Right lobe of liver (tissue), 6 donors: ENCODE measurements around the gene MYOM3. TPM values are rescaled to one million over a fixed set of nuclear protein-coding genes. Genes with fewer than 3 reads are reported as not detected.
"Not testable (repeated sequence)": the region's sequence is repeated elsewhere in the genome, so short reads cannot be mapped to it uniquely, and the experiment has no call there.

Experiments used
- ATAC-seq, 4 donors: fragments of 200-7000 bp; cut with Tn5 transposase; one replicate each; pipeline ENCODE4 v1.9.1; 2020; ENCODE audit warnings: mild to moderate bottlenecking in 4 of 4, moderate library complexity in 4 of 4
- DNase-seq, 3 donors: peaks; one replicate each; pipeline ENCODE4 v3.0.0-alpha.2; 2020
- H3K27ac ChIP-seq, 3 donors: fragments of 200-600 bp; one replicate each; pipeline ENCODE4 v1.8.0; 2022
- H3K27me3 ChIP-seq, 2 donors: fragments of 200-600 bp; one replicate each; pipeline ENCODE4 v1.8.0; 2022
- H3K36me3 ChIP-seq, 4 donors: fragments of 200-600 bp; sonication (generic) in 1 of 4; one replicate each; pipeline versions ENCODE4 v1.5.1 to v1.8.0; 2017 to 2022; ENCODE audit warnings: control low read depth in 1 of 4
- H3K4me1 ChIP-seq, 4 donors: fragments of 200-600 bp; sonication (generic) in 1 of 4; one replicate each; pipeline versions ENCODE4 v1.5.1 to v1.8.0; 2017 to 2022; ENCODE audit warnings: control low read depth in 1 of 4
- H3K4me3 ChIP-seq, 3 donors: fragments of 200-600 bp; one replicate each; pipeline ENCODE4 v1.8.0; 2022
- H3K9me3 ChIP-seq, 4 donors: fragments of 200-600 bp; sonication (generic) in 1 of 4; one replicate each; pipeline versions ENCODE4 v1.5.1 to v1.8.0; 2017 to 2022; ENCODE audit warnings: control low read depth in 1 of 4
- POLR2A ChIP-seq: fragments of 450-650 bp; IDR thresholded peaks from one replicate; pipeline ENCODE4 v1.6.1; 2017; ENCODE audit warnings: antibody characterized with exemption, mild to moderate bottlenecking
- WGBS: methylation state at CpG from one replicate; pipeline ENCODE4 v1.1.6; 2018; ENCODE audit warnings: low coverage, low lambda C conversion rate; ENCODE audit not compliant: insufficient coverage; ENCODE audit errors: missing lambda C conversion rate; 5-methylcytosine and 5-hydroxymethylcytosine counted together
- intact Hi-C, 2 donors: fragments of 100-400 bp; cut with DNase I; formaldehyde crosslinking; loops; one replicate each; pipeline versions ENCODE4 v1.11.2 to v1.14.1; 2022
- total RNA-seq, 6 experiments: library from RNA; depleted of rRNA in 2 of 6; stranded (reverse); fragments of >200 nt in 2 of 6; fragmentation: NEBNext Ultra II Directional in 3 of 6; extraction: Animal tissue kit (Norgen Biotek cat#: 25700) in 3 of 6; gene quantifications; one replicate each; pipeline versions ENCODE4 v1.1.0 to v1.2.4, GENCODE V29; 2016 to 2023
- TF ChIP-seq, protein P1 (sequence below), 4 donors: fragments of 200-600 bp in 3 of 4; fragments of 450-650 bp in 1 of 4; IDR thresholded peaks; one replicate each; pipeline versions ENCODE4 v1.5.1 to v1.8.0; 2016 to 2022; ENCODE audit warnings: antibody characterized with exemption in 4 of 4, mild to moderate bottlenecking in 2 of 4
- donor health status: DM: no; HTN: yes; CAD: no.
- donor health status: DM: no; HTN: no; CAD: no.
- donor health status: DM: no; HTN: no; CAD: no.
- donor health status: DM: no; HTN: yes; CAD: no.
- donor health status: DM: no; HTN: yes; CAD: no.

MYOM3 gene
- total RNA-seq, 6 experiments from 2014 or later, result 0.04 to 0.37 (median 0.13) TPM

DNA sequence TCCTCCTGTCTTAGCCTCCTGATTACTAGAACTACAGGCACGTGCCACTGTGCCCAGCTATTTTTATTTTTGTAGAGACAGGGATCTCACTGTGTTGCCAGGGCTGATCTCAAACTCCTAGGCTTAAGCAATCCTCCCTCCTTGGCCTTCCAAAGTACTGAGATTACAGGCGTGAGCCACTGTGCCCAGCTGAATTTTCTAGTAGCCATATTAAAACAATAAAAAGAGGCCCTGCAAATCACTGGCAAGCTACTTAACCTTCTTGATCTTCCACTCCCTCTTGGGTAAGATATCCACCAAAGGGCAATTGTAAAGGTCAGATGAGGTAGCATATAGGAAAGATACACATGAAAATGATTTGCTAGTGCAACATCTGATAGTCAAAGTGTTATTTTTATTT, 66.2 kb downstream of the MYOM3 start:
- H3K4me3 ChIP-seq, result no peak overlapping the region
- no peaks in the 10 kb centered on the region for H3K4me1 ChIP-seq
- intact Hi-C loops, result no loop called here
- DNase-seq (no peak), ATAC-seq (no peak)
- H3K27ac ChIP-seq, result no peak overlapping the region
- no peaks in the 10 kb centered on the region for H3K27me3 ChIP-seq
- TF ChIP-seq POLR2A, result no peak
- TF ChIP-seq, protein P1, sequence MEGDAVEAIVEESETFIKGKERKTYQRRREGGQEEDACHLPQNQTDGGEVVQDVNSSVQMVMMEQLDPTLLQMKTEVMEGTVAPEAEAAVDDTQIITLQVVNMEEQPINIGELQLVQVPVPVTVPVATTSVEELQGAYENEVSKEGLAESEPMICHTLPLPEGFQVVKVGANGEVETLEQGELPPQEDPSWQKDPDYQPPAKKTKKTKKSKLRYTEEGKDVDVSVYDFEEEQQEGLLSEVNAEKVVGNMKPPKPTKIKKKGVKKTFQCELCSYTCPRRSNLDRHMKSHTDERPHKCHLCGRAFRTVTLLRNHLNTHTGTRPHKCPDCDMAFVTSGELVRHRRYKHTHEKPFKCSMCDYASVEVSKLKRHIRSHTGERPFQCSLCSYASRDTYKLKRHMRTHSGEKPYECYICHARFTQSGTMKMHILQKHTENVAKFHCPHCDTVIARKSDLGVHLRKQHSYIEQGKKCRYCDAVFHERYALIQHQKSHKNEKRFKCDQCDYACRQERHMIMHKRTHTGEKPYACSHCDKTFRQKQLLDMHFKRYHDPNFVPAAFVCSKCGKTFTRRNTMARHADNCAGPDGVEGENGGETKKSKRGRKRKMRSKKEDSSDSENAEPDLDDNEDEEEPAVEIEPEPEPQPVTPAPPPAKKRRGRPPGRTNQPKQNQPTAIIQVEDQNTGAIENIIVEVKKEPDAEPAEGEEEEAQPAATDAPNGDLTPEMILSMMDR (IDR thresholded peaks at IDR 0.05), result no peak
- no peaks in the 10 kb centered on the region for H3K36me3 ChIP-seq
- H3K9me3 ChIP-seq, result no peaks in the 10 kb centered on the region
- WGBS, result 89% methylated on average over 2 of the region's 2 CpGs

DNA sequence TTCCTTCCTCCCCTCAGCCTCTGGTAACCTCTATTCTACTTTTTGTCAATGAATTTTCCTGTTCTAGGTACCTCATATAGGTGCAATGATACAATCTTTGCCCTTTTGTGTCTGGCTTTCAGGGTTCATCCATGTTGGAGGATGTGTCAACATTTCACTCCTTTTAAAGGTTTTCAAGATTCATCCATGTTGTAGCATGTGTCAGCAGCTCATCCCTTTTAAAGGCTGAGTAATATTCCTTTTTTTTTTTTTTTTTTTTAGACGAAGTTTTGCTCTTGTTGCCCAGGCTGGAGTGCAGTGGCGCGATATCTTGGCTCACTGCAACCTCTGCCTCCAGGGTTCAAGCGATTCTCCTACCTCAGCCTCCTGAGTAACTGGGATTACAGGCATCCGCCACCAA, 67.3 kb downstream of the MYOM3 start:
- WGBS, result 38% methylated on average over 1 of the region's 5 CpGs
- not testable (repeated sequence) for ATAC-seq, H3K36me3 ChIP-seq, H3K9me3 ChIP-seq, H3K27me3 ChIP-seq, H3K4me3 ChIP-seq, DNase-seq, H3K27ac ChIP-seq, H3K4me1 ChIP-seq
- intact Hi-C loops, result loop anchor here in 1 of 2 donors (5.0 kb wide), 1 partner anchor 1327 kb away; no protein-coding TSS in a partner anchor

- DNase-seq, result no peak
- TF ChIP-seq, protein P1 (IDR thresholded peaks at IDR 0.05), result no peak
- TF ChIP-seq POLR2A, result no peak
- no peaks in the 10 kb centered on the region for H3K4me1 ChIP-seq
- 57% methylated on average over 1 of the region's 1 CpG for WGBS
- ATAC-seq, result no peak
- no peaks in the 10 kb centered on the region for H3K36me3 ChIP-seq
- intact Hi-C loops, result loop anchor here in 1 of 2 donors (5.0 kb wide), 1 partner anchor 1326 kb away; no protein-coding TSS in a partner anchor
- no peaks in the 10 kb centered on the region for H3K9me3 ChIP-seq
- no peaks in the 10 kb centered on the region for H3K27me3 ChIP-seq
- no peak overlapping the region for H3K27ac ChIP-seq
- no peak overlapping the region for H3K4me3 ChIP-seq
Observed at GRCh38 chr1:24043345-24044032, 68.4 kb downstream of the MYOM3 start.

DNA sequence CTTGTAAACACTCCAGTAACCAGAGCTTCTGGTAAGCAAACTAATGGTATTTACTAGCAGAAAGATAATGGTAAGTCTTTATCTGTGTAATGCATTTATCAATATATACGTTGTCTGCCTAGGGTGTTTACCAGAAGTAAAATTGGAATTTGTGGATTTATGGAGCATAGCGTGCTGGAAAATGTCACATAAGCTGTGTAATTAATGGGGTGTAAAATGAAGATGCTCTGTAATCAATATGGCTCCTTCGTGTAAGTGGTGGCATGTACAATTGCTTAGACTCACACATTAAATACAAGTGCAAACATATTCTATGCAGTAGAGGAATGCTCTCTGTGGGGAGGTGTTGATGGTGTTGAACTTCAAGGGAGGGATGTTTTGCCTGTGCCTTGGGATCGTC, 69.6 kb downstream of the MYOM3 start:
- TF ChIP-seq POLR2A, result no peak
- TF ChIP-seq, protein P1 (IDR thresholded peaks at IDR 0.05), result no peak
- H3K4me1 ChIP-seq, result no peaks in the 10 kb centered on the region
- H3K27me3 ChIP-seq, result no peaks in the 10 kb centered on the region
- H3K27ac ChIP-seq, result no peak overlapping the region
- no peak overlapping the region for H3K4me3 ChIP-seq
- H3K36me3 ChIP-seq, result no peaks in the 10 kb centered on the region
- DNase-seq, result no peak
- H3K9me3 ChIP-seq, result no peaks in the 10 kb centered on the region
- 71% methylated on average over 4 of the region's 4 CpGs for WGBS
- intact Hi-C loops, result loop anchor here in 1 of 2 donors (5.0 kb wide), 1 partner anchor 1325 kb away; no protein-coding TSS in a partner anchor
- ATAC-seq, result no peak

DNA sequence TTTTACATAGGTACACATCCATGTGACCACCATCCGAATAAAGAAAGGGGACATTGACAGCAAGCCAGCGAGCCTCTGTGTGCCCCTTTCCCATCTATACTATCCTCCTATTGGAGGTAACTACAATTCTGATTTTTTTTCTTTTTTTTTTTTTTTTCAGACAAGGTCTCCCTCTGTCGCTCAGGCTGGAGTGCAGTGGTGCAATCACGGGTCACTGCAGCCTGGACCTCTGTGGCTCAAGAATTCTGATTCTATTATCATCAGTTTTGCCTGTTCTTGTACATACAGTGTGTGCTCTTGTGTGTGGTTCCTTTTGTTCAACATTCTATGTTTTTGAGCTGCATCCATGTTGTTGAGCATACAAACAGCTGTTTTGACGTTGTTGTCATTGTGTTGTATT, 75.8 kb downstream of the MYOM3 start:
- Histone ChIP-seq H3K4me1 (no peaks in the 10 kb centered on the region), H3K36me3 (no peaks in the 10 kb centered on the region), H3K9me3 (no peaks in the 10 kb centered on the region), H3K27me3 (no peaks in the 10 kb centered on the region), H3K27ac (no peak overlapping the region), H3K4me3 (no peak overlapping the region)
- intact Hi-C loops, result no loop called here
- 70% methylated on average over 5 of the region's 5 CpGs for WGBS
- DNase-seq (no peak), ATAC-seq (no peak)
- TF ChIP-seq, protein P1 (IDR thresholded peaks at IDR 0.05), result no peak
- no peak for TF ChIP-seq POLR2A
